Activated CD4-positive, alpha-beta memory T cell treated with anti-CD3 and anti-CD28 coated beads for 36 hours (primary cell): ENCODE results near the gene PTPRJ. TPM values are rescaled to one million over a fixed set of nuclear protein-coding genes. Genes with fewer than 3 reads are reported as not detected.

ENCODE experiments used
- CTCF ChIA-PET: fragments of 350-600 bp; sonication (Branson Sonifier 250); formaldehyde crosslinking; loops from one replicate; lab custom pipeline; 2021; ENCODE audit warnings: antibody characterized with exemption, inconsistent platforms; lab: Charles Lee
- POLR2A ChIA-PET: fragments of 350-600 bp; sonication (Branson Sonifier 250); formaldehyde crosslinking; loops from one replicate; lab custom pipeline; 2021; ENCODE audit warnings: antibody characterized with exemption; lab: Charles Lee
- DNase-seq: peaks from one replicate; pipeline ENCODE4 v3.0.0-alpha.2; 2020
- H3K27ac Mint-ChIP-seq: one replicate; pipeline ENCODE4 v1.8.0; 2021; ENCODE audit warnings: mixed read lengths
- H3K27me3 Mint-ChIP-seq: one replicate; pipeline ENCODE4 v1.8.0; 2021; ENCODE audit warnings: mixed read lengths
- H3K36me3 Mint-ChIP-seq: one replicate; pipeline ENCODE4 v1.8.0; 2021; ENCODE audit warnings: mixed read lengths
- H3K4me1 Mint-ChIP-seq: one replicate; pipeline ENCODE4 v1.8.0; 2021; ENCODE audit warnings: low read depth, mixed read lengths
- H3K4me3 Mint-ChIP-seq: one replicate; pipeline ENCODE4 v1.8.0; 2021; ENCODE audit warnings: mild to moderate bottlenecking, mixed read lengths
- H3K9me3 Mint-ChIP-seq: one replicate; pipeline ENCODE4 v1.8.0; 2021; ENCODE audit warnings: mixed read lengths
- intact Hi-C: fragments of 100-400 bp; cut with micrococcal nuclease; formaldehyde crosslinking; loops from one replicate; pipeline ENCODE4 v1.15.1; 2023
- total RNA-seq, 2 experiments: library from RNA; stranded (reverse); gene quantifications; one replicate each; pipeline ENCODE4 v1.2.3, GENCODE V29; 2021

PTPRJ gene
- total RNA-seq, 2 experiments from 2014 or later, result 36.3 to 37.0 TPM

- no peaks in the 10 kb centered on the region for H3K36me3 Mint-ChIP-seq
- ChIA-PET CTCF (interaction anchor here (0.9 to 1.3 kb wide), 3 partner anchors 19 to 145 kb away, joined by 3 to 4 read pairs (median 3); no protein-coding TSS in a partner anchor), POLR2A (interaction anchor here (1.1 to 1.3 kb wide), 2 partner anchors 9 to 15 kb away, joined by 3 read pairs; no protein-coding TSS in a partner anchor)
- intact Hi-C loops, result no loop called here
- H3K9me3 Mint-ChIP-seq, result no peaks in the 10 kb centered on the region
- H3K27ac Mint-ChIP-seq, result peak overlapping the region; percentile 24
- DNase-seq, result no peak
- no peaks in the 10 kb centered on the region for H3K27me3 Mint-ChIP-seq
- no peak overlapping the region for H3K4me3 Mint-ChIP-seq
- H3K4me1 Mint-ChIP-seq, result peaks cover 68% of the 10 kb centered on the region
Observed at GRCh38 chr11:47998733-47999359, 18.5 kb downstream of the PTPRJ start.

- Mint-ChIP-seq H3K4me3 (no peak overlapping the region), H3K9me3 (no peaks in the 10 kb centered on the region), H3K27me3 (no peaks in the 10 kb centered on the region), H3K36me3 (no peaks in the 10 kb centered on the region), H3K4me1 (peaks cover 78% of the 10 kb centered on the region), H3K27ac (peak overlapping the region; percentile 97)
- ChIA-PET POLR2A (interaction anchor here (0.8 to 2.6 kb wide), 4 partner anchors 17 to 284 kb away, joined by 3 to 14 read pairs (median 6); no protein-coding TSS in a partner anchor), CTCF (interaction anchor here (1.4 to 2.8 kb wide), 3 partner anchors 13 to 20 kb away, joined by 4 to 10 read pairs (median 9); no protein-coding TSS in a partner anchor)
- intact Hi-C loops, result loop anchor here (10.0 kb wide), 2 partner anchors 486 to 786 kb away; partner anchors contain the start of gene DDB2
- DNase-seq, result no peak
Observed at GRCh38 chr11:48000432-48000831, 20.1 kb downstream of the PTPRJ start.

- no peaks in the 10 kb centered on the region for H3K36me3 Mint-ChIP-seq
- peaks cover 84% of the 10 kb centered on the region for H3K4me1 Mint-ChIP-seq
- H3K27me3 Mint-ChIP-seq, result no peaks in the 10 kb centered on the region
- peak overlapping the region; percentile 97 for H3K27ac Mint-ChIP-seq
- intact Hi-C loops, result loop anchor here (1.0 to 10.0 kb wide), 5 partner anchors 8 to 787 kb away; partner anchors contain the start of gene DDB2
- H3K4me3 Mint-ChIP-seq, result peak overlapping the region; percentile 72
- DNase-seq, result peak; percentile 91
- ChIA-PET CTCF (interaction anchor here (0.8 to 2.8 kb wide), 12 partner anchors 9 to 108 kb away, joined by 3 to 10 read pairs (median 4); no protein-coding TSS in a partner anchor), POLR2A (interaction anchor here (0.8 to 2.6 kb wide), 16 partner anchors 9 to 285 kb away, joined by 3 to 17 read pairs (median 4); no protein-coding TSS in a partner anchor)
- no peaks in the 10 kb centered on the region for H3K9me3 Mint-ChIP-seq
Observed at GRCh38 chr11:48001438-48002021, 21.2 kb downstream of the PTPRJ start.

- DNase-seq, result no peak
- Mint-ChIP-seq H3K36me3 (peaks cover under 1% of the 10 kb centered on the region), H3K27me3 (no peaks in the 10 kb centered on the region), H3K4me1 (peaks cover 83% of the 10 kb centered on the region), H3K27ac (peak overlapping the region; percentile 97), H3K4me3 (peak overlapping the region; percentile 72), H3K9me3 (no peaks in the 10 kb centered on the region)
- ChIA-PET CTCF (interaction anchor here (1.3 to 2.8 kb wide), 6 partner anchors 13 to 148 kb away, joined by 3 to 10 read pairs (median 4); no protein-coding TSS in a partner anchor), POLR2A (interaction anchor here (2.4 to 2.6 kb wide), 2 partner anchors 10 to 19 kb away, joined by 14 to 17 read pairs; no protein-coding TSS in a partner anchor)
- intact Hi-C loops, result loop anchor here (10.0 kb wide), 2 partner anchors 488 to 788 kb away; partner anchors contain the start of gene DDB2
Observed at GRCh38 chr11:48002561-48002960, 22.2 kb downstream of the PTPRJ start.

- intact Hi-C loops, result loop anchor here (10.0 kb wide), 2 partner anchors 489 to 789 kb away; partner anchors contain the start of gene DDB2
Observed at GRCh38 chr11:48003926-48004325, 23.6 kb downstream of the PTPRJ start.

GRCh38 chr11:48004456-48004855, 24.1 kb downstream of the PTPRJ start:
- Mint-ChIP-seq H3K27ac (peak overlapping the region; percentile 97), H3K9me3 (no peaks in the 10 kb centered on the region), H3K4me3 (peak overlapping the region; percentile 50), H3K4me1 (peaks cover 81% of the 10 kb centered on the region), H3K36me3 (peaks cover 1% of the 10 kb centered on the region), H3K27me3 (no peaks in the 10 kb centered on the region)
- intact Hi-C loops, result loop anchor here (10.0 kb wide), 2 partner anchors 490 to 790 kb away; partner anchors contain the start of gene DDB2
- POLR2A ChIA-PET, result interaction anchor here (1.1 to 7.2 kb wide), 2 partner anchors 9 to 12 kb away, joined by 3 to 117 read pairs; no protein-coding TSS in a partner anchor
- no peak for DNase-seq
- CTCF ChIA-PET, result interaction anchor here (0.9 to 4.8 kb wide), 3 partner anchors 12 to 21 kb away, joined by 3 to 23 read pairs (median 16); no protein-coding TSS in a partner anchor

More at GRCh38 chr11:48003926-48004325, 23.6 kb downstream of the PTPRJ start:
- Mint-ChIP-seq H3K4me1 (peaks cover 81% of the 10 kb centered on the region), H3K36me3 (peaks cover 1% of the 10 kb centered on the region), H3K9me3 (no peaks in the 10 kb centered on the region), H3K4me3 (no peak overlapping the region), H3K27ac (peak overlapping the region; percentile 97), H3K27me3 (no peaks in the 10 kb centered on the region)
- ChIA-PET POLR2A (interaction anchor here (7.2 kb wide), 1 partner anchor 12 kb away, joined by 117 read pairs; no protein-coding TSS in a partner anchor), CTCF (interaction anchor here (0.9 to 4.8 kb wide), 4 partner anchors 13 to 104 kb away, joined by 3 to 23 read pairs (median 10); no protein-coding TSS in a partner anchor)
- no peak for DNase-seq

GRCh38 chr11:48005136-48005535, 24.8 kb downstream of the PTPRJ start:
- H3K27me3 Mint-ChIP-seq, result no peaks in the 10 kb centered on the region
- CTCF ChIA-PET, result interaction anchor here (2.1 to 4.8 kb wide), 4 partner anchors 14 to 71 kb away, joined by 9 to 23 read pairs (median 15); no protein-coding TSS in a partner anchor
- peak overlapping the region; percentile 97 for H3K27ac Mint-ChIP-seq
- peak; percentile 82 for DNase-seq
- peaks cover 79% of the 10 kb centered on the region for H3K4me1 Mint-ChIP-seq
- H3K4me3 Mint-ChIP-seq, result peak overlapping the region; percentile 60
- H3K9me3 Mint-ChIP-seq, result no peaks in the 10 kb centered on the region
- POLR2A ChIA-PET, result interaction anchor here (1.1 to 7.2 kb wide), 3 partner anchors 10 to 51 kb away, joined by 3 to 117 read pairs (median 23); no protein-coding TSS in a partner anchor
- H3K36me3 Mint-ChIP-seq, result peaks cover 1% of the 10 kb centered on the region
- intact Hi-C loops, result loop anchor here (5.0 to 10.0 kb wide), 4 partner anchors 143 to 790 kb away; partner anchors contain the start of genes DDB2 and FNBP4

GRCh38 chr11:48005831-48006270, 25.5 kb downstream of the PTPRJ start:
- H3K9me3 Mint-ChIP-seq, result no peaks in the 10 kb centered on the region
- peaks cover 74% of the 10 kb centered on the region for H3K4me1 Mint-ChIP-seq
- DNase-seq, result peak; percentile 55
- peak overlapping the region; percentile 97 for H3K27ac Mint-ChIP-seq
- ChIA-PET CTCF (interaction anchor here (1.4 to 4.8 kb wide), 6 partner anchors 13 to 102 kb away, joined by 4 to 23 read pairs (median 12); no protein-coding TSS in a partner anchor), POLR2A (interaction anchor here (0.7 to 7.2 kb wide), 8 partner anchors 10 to 158 kb away, joined by 3 to 117 read pairs (median 7); partner anchors contain the start of gene NUP160)
- intact Hi-C loops, result loop anchor here (1.0 to 10.0 kb wide), 10 partner anchors 13 to 791 kb away; partner anchors contain the start of genes DDB2 and FNBP4
- no peaks in the 10 kb centered on the region for H3K27me3 Mint-ChIP-seq
- H3K36me3 Mint-ChIP-seq, result peaks cover 3% of the 10 kb centered on the region
- peak overlapping the region; percentile 60 for H3K4me3 Mint-ChIP-seq

- no peaks in the 10 kb centered on the region for H3K27me3 Mint-ChIP-seq
- peaks cover 74% of the 10 kb centered on the region for H3K4me1 Mint-ChIP-seq
- intact Hi-C loops, result loop anchor here (1.0 to 10.0 kb wide), 10 partner anchors 13 to 792 kb away; partner anchors contain the start of genes DDB2 and FNBP4
- peak overlapping the region; percentile 97 for H3K27ac Mint-ChIP-seq
- H3K9me3 Mint-ChIP-seq, result no peaks in the 10 kb centered on the region
- H3K36me3 Mint-ChIP-seq, result peaks cover 4% of the 10 kb centered on the region
- POLR2A ChIA-PET, result interaction anchor here (0.7 to 7.2 kb wide), 13 partner anchors 10 to 237 kb away, joined by 3 to 117 read pairs (median 5); partner anchors contain the start of gene NUP160
- peak overlapping the region; percentile 60 for H3K4me3 Mint-ChIP-seq
- peak; percentile 75 for DNase-seq
- CTCF ChIA-PET, result interaction anchor here (0.6 to 4.8 kb wide), 10 partner anchors 9 to 179 kb away, joined by 3 to 23 read pairs (median 7); no protein-coding TSS in a partner anchor
Observed at GRCh38 chr11:48006301-48006992, 26.1 kb downstream of the PTPRJ start.

- H3K4me3 Mint-ChIP-seq, result no peak overlapping the region
- POLR2A ChIA-PET, result interaction anchor here (1.6 to 7.2 kb wide), 5 partner anchors 9 to 102 kb away, joined by 5 to 117 read pairs (median 10); no protein-coding TSS in a partner anchor
- CTCF ChIA-PET, result interaction anchor here (1.2 to 4.8 kb wide), 4 partner anchors 12 to 48 kb away, joined by 4 to 23 read pairs (median 10); no protein-coding TSS in a partner anchor
- H3K4me1 Mint-ChIP-seq, result peaks cover 78% of the 10 kb centered on the region
- H3K27me3 Mint-ChIP-seq, result no peaks in the 10 kb centered on the region
- H3K36me3 Mint-ChIP-seq, result peaks cover 4% of the 10 kb centered on the region
- DNase-seq, result no peak
- intact Hi-C loops, result loop anchor here (2.0 to 10.0 kb wide), 5 partner anchors 89 to 793 kb away; partner anchors contain the start of genes DDB2 and FNBP4
- peak overlapping the region; percentile 97 for H3K27ac Mint-ChIP-seq
- H3K9me3 Mint-ChIP-seq, result no peaks in the 10 kb centered on the region
Observed at GRCh38 chr11:48007677-48008076, 27.3 kb downstream of the PTPRJ start.
